ENCODE measurements around the gene ZNF614. TPM values are rescaled to one million over a fixed set of nuclear protein-coding genes. Genes with fewer than 3 reads are reported as not detected.

Gene ZNF614
- total and polyA plus RNA-seq, 2 of the 13 experiments (the other 11 are each of a cell fraction or from before 2014, with no cell fraction given): 13.0 to 22.8 TPM

DNA sequence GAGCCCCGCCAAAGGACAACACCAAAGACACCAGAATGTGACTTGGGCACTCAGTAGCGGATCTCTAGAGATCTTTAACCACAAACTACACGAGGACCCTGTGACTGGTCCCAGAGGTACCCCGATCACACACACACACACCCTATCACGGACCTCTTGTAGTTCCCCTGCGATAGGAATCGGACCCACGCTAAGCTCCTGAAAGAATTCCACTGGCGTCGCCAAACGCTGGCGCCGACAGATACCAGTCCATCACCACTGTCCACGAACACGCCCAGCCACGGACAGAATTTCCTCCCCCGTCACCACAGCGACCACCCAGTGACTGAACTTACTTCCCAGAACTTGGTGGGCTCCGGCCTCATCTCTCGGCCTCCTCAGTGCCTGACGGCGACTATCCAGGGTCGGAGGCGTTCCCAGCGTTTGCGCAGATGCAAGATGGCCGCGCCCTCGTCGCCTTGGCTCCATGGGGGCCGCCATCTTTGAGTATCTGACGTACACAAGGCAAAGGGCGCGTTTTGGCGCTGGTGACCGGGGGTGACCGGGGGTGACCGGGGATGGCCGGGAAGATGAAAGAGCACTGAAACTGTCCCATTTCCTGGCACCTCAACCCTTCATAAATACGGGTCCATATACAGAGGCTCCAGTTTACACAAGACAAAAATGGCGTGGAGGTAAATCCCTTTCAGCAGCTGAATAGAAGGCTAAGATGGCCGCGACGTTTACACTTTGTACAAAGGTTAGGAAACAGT is 20.2 kb downstream of the ZNF614 start, which contains the start of gene ZNF615 (continued):
- TF ChIP-seq, protein P1, sequence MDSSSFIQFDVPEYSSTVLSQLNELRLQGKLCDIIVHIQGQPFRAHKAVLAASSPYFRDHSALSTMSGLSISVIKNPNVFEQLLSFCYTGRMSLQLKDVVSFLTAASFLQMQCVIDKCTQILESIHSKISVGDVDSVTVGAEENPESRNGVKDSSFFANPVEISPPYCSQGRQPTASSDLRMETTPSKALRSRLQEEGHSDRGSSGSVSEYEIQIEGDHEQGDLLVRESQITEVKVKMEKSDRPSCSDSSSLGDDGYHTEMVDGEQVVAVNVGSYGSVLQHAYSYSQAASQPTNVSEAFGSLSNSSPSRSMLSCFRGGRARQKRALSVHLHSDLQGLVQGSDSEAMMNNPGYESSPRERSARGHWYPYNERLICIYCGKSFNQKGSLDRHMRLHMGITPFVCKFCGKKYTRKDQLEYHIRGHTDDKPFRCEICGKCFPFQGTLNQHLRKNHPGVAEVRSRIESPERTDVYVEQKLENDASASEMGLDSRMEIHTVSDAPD (CRISPR knock-in tag; IDR thresholded peaks at IDR 0.05): 0 out of 2 replicates have a peak, but pooled peaks have one; percentile 71
- TF ChIP-seq ZNF747 (CRISPR knock-in tag; IDR thresholded peaks at IDR 0.05; ENCODE audit: borderline replicate concordance) (no peak), TBP (CRISPR knock-in tag; IDR thresholded peaks at IDR 0.05) (no peak), THYN1 (CRISPR knock-in tag; IDR thresholded peaks at IDR 0.05; ENCODE audit: borderline replicate concordance, low read depth) (no peak), FOXP1 (IDR thresholded peaks at IDR 0.05) (no peak), FOXP1 (CRISPR knock-in tag; IDR thresholded peaks at IDR 0.05) (no peak), POGZ (CRISPR knock-in tag; IDR thresholded peaks at IDR 0.05) (peak; percentile 72), FOXM1 (CRISPR knock-in tag; IDR thresholded peaks at IDR 0.05) (no peak), ZMYM4 (CRISPR knock-in tag; IDR thresholded peaks at IDR 0.05) (peak; percentile 86), ADNP (CRISPR knock-in tag; IDR thresholded peaks at IDR 0.05) (no peak), KAT2B (IDR thresholded peaks at IDR 0.05; ENCODE audit: borderline replicate concordance, low read depth, low read length) (no peak), ZNF430 (CRISPR knock-in tag; IDR thresholded peaks at IDR 0.05) (peak; percentile 59; the same call in 1 of the 2 replicates), ZNF552 (CRISPR knock-in tag; IDR thresholded peaks at IDR 0.05; ENCODE audit: borderline replicate concordance) (no peak), ZNF792 (CRISPR knock-in tag; IDR thresholded peaks at IDR 0.05) (0 out of 2 replicates have a peak, but pooled peaks have one; percentile 68), BORCS8-MEF2B (CRISPR knock-in tag; IDR thresholded peaks at IDR 0.05) (0 out of 2 replicates have a peak, but pooled peaks have one; percentile 55), ZNF547 (CRISPR knock-in tag; IDR thresholded peaks at IDR 0.05) (peak; percentile 50; the same call in 1 of the 2 replicates), ZNF260 (CRISPR knock-in tag; IDR thresholded peaks at IDR 0.05; ENCODE audit: borderline replicate concordance, low read depth) (no peak), ZNF550 (CRISPR knock-in tag; IDR thresholded peaks at IDR 0.05; ENCODE audit: borderline replicate concordance) (no peak)
- TF ChIP-seq, protein P2, sequence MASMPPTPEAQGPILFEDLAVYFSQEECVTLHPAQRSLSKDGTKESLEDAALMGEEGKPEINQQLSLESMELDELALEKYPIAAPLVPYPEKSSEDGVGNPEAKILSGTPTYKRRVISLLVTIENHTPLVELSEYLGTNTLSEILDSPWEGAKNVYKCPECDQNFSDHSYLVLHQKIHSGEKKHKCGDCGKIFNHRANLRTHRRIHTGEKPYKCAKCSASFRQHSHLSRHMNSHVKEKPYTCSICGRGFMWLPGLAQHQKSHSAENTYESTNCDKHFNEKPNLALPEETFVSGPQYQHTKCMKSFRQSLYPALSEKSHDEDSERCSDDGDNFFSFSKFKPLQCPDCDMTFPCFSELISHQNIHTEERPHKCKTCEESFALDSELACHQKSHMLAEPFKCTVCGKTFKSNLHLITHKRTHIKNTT (CRISPR knock-in tag; IDR thresholded peaks at IDR 0.05): no peak
- TF ChIP-seq, protein P3, sequence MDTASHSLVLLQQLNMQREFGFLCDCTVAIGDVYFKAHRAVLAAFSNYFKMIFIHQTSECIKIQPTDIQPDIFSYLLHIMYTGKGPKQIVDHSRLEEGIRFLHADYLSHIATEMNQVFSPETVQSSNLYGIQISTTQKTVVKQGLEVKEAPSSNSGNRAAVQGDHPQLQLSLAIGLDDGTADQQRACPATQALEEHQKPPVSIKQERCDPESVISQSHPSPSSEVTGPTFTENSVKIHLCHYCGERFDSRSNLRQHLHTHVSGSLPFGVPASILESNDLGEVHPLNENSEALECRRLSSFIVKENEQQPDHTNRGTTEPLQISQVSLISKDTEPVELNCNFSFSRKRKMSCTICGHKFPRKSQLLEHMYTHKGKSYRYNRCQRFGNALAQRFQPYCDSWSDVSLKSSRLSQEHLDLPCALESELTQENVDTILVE (CRISPR knock-in tag; IDR thresholded peaks at IDR 0.05): no peak
- TF ChIP-seq, protein P4, sequence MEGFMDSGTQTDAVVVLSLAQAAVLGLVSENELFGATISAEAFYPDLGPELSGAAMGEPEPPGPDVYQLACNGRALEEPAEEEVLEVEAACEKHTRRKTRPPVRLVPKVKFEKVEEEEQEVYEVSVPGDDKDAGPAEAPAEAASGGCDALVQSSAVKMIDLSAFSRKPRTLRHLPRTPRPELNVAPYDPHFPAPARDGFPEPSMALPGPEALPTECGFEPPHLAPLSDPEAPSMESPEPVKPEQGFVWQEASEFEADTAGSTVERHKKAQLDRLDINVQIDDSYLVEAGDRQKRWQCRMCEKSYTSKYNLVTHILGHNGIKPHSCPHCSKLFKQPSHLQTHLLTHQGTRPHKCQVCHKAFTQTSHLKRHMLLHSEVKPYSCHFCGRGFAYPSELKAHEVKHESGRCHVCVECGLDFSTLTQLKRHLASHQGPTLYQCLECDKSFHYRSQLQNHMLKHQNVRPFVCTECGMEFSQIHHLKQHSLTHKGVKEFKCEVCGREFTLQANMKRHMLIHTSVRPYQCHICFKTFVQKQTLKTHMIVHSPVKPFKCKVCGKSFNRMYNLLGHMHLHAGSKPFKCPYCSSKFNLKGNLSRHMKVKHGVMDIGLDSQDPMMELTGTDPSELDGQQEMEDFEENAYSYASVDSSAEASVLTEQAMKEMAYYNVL (CRISPR knock-in tag; IDR thresholded peaks at IDR 0.05; ENCODE audit: borderline replicate concordance): peak; percentile 54; the same call in 1 of the 2 replicates
- TF ChIP-seq, protein P5, sequence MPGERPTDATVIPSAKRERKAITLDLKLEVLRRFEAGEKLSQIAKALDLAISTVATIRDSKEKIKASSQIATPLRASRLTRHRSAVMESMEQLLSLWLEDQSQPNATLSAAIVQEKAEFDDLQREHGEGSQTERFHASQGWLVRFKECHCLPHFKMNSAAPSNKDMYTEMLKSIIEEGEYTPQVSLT (CRISPR knock-in tag; IDR thresholded peaks at IDR 0.05; ENCODE audit: borderline replicate concordance, low read depth): no peak
- TF ChIP-seq, protein P6, sequence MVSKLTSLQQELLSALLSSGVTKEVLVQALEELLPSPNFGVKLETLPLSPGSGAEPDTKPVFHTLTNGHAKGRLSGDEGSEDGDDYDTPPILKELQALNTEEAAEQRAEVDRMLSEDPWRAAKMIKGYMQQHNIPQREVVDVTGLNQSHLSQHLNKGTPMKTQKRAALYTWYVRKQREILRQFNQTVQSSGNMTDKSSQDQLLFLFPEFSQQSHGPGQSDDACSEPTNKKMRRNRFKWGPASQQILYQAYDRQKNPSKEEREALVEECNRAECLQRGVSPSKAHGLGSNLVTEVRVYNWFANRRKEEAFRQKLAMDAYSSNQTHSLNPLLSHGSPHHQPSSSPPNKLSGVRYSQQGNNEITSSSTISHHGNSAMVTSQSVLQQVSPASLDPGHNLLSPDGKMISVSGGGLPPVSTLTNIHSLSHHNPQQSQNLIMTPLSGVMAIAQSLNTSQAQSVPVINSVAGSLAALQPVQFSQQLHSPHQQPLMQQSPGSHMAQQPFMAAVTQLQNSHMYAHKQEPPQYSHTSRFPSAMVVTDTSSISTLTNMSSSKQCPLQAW (CRISPR knock-in tag; IDR thresholded peaks at IDR 0.05): peak; percentile 90; the same call in 1 of the 2 replicates

Measured in HepG2 (cell line).